T-cell (primary cell): Measurements from ENCODE around the gene VPS13D. TPM values are rescaled to one million over a fixed set of nuclear protein-coding genes. Genes with fewer than 3 reads are reported as not detected.

ENCODE experiments used
- ATAC-seq, 4 experiments: fragments of 200-7000 bp in 3 of 4; fragments of 150-1000 bp in 1 of 4; cut with Tn5 transposase; replicated peaks in 1 of 4; 1 replicate in 3 of 4; 2 replicates in 1 of 4; pipeline ENCODE4 v1.10.0; 2021; ENCODE audit warnings: moderate library complexity in 3 of 4, mild to moderate bottlenecking in 2 of 4, moderate number of reproducible peaks in 1 of 4
- CTCF ChIA-PET, 2 donors: fragments of 300-600 bp; sonication (Branson Sonifier 250); formaldehyde crosslinking; loops; one replicate each; lab custom pipeline; 2022; ENCODE audit warnings: antibody characterized with exemption in 2 of 2; lab: Charles Lee
- POLR2A ChIA-PET, 2 donors: fragments of 300-600 bp; sonication (Branson Sonifier 250); formaldehyde crosslinking; loops; one replicate each; lab custom pipeline; 2022; ENCODE audit warnings: antibody characterized with exemption in 2 of 2; lab: Charles Lee
- DNase-seq, 35 experiments: peaks; one replicate each; pipeline versions ENCODE4 v3.0.0 to v3.0.0-alpha.2; 2013 to 2023
- H3K27ac ChIP-seq: one replicate; pipeline ENCODE4 v1.5.1; 2013; ENCODE audit warnings: low read length
- H3K27me3 ChIP-seq, 2 experiments: replicated peaks in 1 of 2; 1 replicate in 1 of 2; 2 replicates in 1 of 2; pipeline versions ENCODE4 v1.6.1 to v1.7.0; 2013; ENCODE audit warnings: low read length in 1 of 2, mixed read lengths in 1 of 2; ENCODE audit not compliant: control insufficient read depth in 2 of 2, insufficient read depth in 2 of 2; ENCODE audit errors: extremely low read depth in 1 of 2
- H3K36me3 ChIP-seq, 2 donors: 1 replicate in 1 of 2; 2 replicates in 1 of 2; pipeline versions ENCODE4 v1.6.1 to v1.7.0; 2013; ENCODE audit warnings: low read length in 1 of 2; ENCODE audit not compliant: control insufficient read depth in 2 of 2, insufficient read depth in 1 of 2; ENCODE audit errors: extremely low read depth in 1 of 2
- H3K4me1 ChIP-seq, 2 experiments: 1 replicate in 1 of 2; 2 replicates in 1 of 2; pipeline versions ENCODE4 v1.6.1 to v1.7.0; 2013; ENCODE audit warnings: low read length in 2 of 2, mixed read lengths in 1 of 2; ENCODE audit not compliant: insufficient read depth in 2 of 2, control insufficient read depth in 1 of 2; ENCODE audit errors: extremely low read depth in 1 of 2
- H3K4me3 ChIP-seq, 2 donors: 1 replicate in 1 of 2; 2 replicates in 1 of 2; pipeline versions ENCODE4 v1.5.1 to v1.7.0; 2013; ENCODE audit warnings: mild to moderate bottlenecking in 2 of 2, low read length in 1 of 2, moderate library complexity in 1 of 2; ENCODE audit not compliant: control insufficient read depth in 1 of 2; ENCODE audit errors: extremely low read depth in 1 of 2
- H3K9me3 ChIP-seq: 2 replicates; pipeline ENCODE4 v1.7.0; 2013
- H3K27ac Mint-ChIP-seq, 2 donors: one replicate each; pipeline ENCODE4 v1.8.0; 2020 to 2021; ENCODE audit warnings: mild to moderate bottlenecking in 2 of 2, mixed read lengths in 2 of 2
- H3K27me3 Mint-ChIP-seq, 2 donors: one replicate each; pipeline ENCODE4 v1.8.0; 2021 to 2022; ENCODE audit warnings: mixed read lengths in 2 of 2
- H3K36me3 Mint-ChIP-seq: one replicate; pipeline ENCODE4 v1.8.0; 2021; ENCODE audit warnings: mixed read lengths
- H3K4me1 Mint-ChIP-seq, 3 donors: one replicate each; pipeline ENCODE4 v1.8.0; 2020 to 2022; ENCODE audit warnings: mixed read lengths in 3 of 3, mild to moderate bottlenecking in 1 of 3
- H3K4me3 Mint-ChIP-seq, 3 donors: one replicate each; pipeline ENCODE4 v1.8.0; 2020 to 2022; ENCODE audit warnings: mild to moderate bottlenecking in 3 of 3, mixed read lengths in 3 of 3, moderate library complexity in 3 of 3
- H3K9me3 Mint-ChIP-seq, 3 donors: one replicate each; pipeline ENCODE4 v1.8.0; 2020 to 2022; ENCODE audit warnings: mixed read lengths in 3 of 3
- WGBS: methylation state at CpG from one replicate; pipeline ENCODE4 v1.1.5; 2013; ENCODE audit warnings: missing lambda C conversion rate; ENCODE audit not compliant: insufficient coverage; 5-methylcytosine and 5-hydroxymethylcytosine counted together
- total RNA-seq, 35 experiments: library from RNA in 6 of 35; stranded (reverse) in 6 of 35; fragments of 120-200 nt in 1 of 35; gene quantifications; one replicate each; pipeline versions ENCODE4 v1.2.1 to v1.2.4 and lab custom pipeline; 2013 to 2026

VPS13D gene
- total RNA-seq, 5 donors from 2014 or later (not counting 1 experiment from before 2014, with no cell fraction given) = 73.5 to 85.9 (median 75.8) TPM

GRCh38 chr1:12541274-12542137, 311.7 kb downstream of the VPS13D start:
- H3K36me3 ChIP-seq = peaks cover 0 to 5% of the 10 kb centered on the region in 2 donors
- DNase-seq (no peak), ATAC-seq (no peak)
- Mint-ChIP-seq H3K36me3 (peaks cover 14% of the 10 kb centered on the region), H3K27ac (no peak overlapping the region), H3K4me1 (peaks cover 1 to 7% (median 6%) of the 10 kb centered on the region in 3 donors), H3K9me3 (peaks cover 1 to 9% (median 6%) of the 10 kb centered on the region in 3 donors), H3K4me3 (no peak overlapping the region), H3K27me3 (peaks cover 0 to 4% of the 10 kb centered on the region in 2 donors)
- no peaks in the 10 kb centered on the region for H3K9me3 ChIP-seq
- H3K27me3 ChIP-seq = peaks cover 0 to 27% of the 10 kb centered on the region in 2 experiments
- H3K27ac ChIP-seq = no peak overlapping the region
- ChIA-PET POLR2A (no interaction called here), CTCF (no interaction called here)
- WGBS = 83% methylated on average over 14 of the region's 17 CpGs
- no peaks in the 10 kb centered on the region for H3K4me1 ChIP-seq
- no peak overlapping the region for H3K4me3 ChIP-seq

GRCh38 chr1:12542138-12542465, 312.3 kb downstream of the VPS13D start:
- H3K36me3 Mint-ChIP-seq = peaks cover 10% of the 10 kb centered on the region
- POLR2A ChIA-PET = no interaction called here
- CTCF ChIA-PET = no interaction called here

GRCh38 chr1:12542616-12543592, 313.1 kb downstream of the VPS13D start:
- peaks cover 1 to 7% (median 6%) of the 10 kb centered on the region in 3 donors for H3K4me1 Mint-ChIP-seq
- peaks cover 2% of the 10 kb centered on the region for H3K36me3 Mint-ChIP-seq
- no peak overlapping the region for H3K4me3 Mint-ChIP-seq
- Histone ChIP-seq H3K36me3 (peaks cover 0 to 5% of the 10 kb centered on the region in 2 donors), H3K27me3 (peaks cover 0 to 37% of the 10 kb centered on the region in 2 experiments), H3K27ac (no peak overlapping the region), H3K4me3 (no peak overlapping the region), H3K4me1 (no peaks in the 10 kb centered on the region), H3K9me3 (no peaks in the 10 kb centered on the region)
- peaks cover 0 to 6% of the 10 kb centered on the region in 2 donors for H3K27me3 Mint-ChIP-seq
- no peaks in the 10 kb centered on the region for H3K9me3 Mint-ChIP-seq
- H3K27ac Mint-ChIP-seq = no peak overlapping the region
- ChIA-PET POLR2A (no interaction called here), CTCF (no interaction called here)
- no CpG with 5 or more reads among the region's 9 CpGs for WGBS
- DNase-seq (no peak), ATAC-seq (no peak)

More at GRCh38 chr1:12542138-12542465, 312.3 kb downstream of the VPS13D start:
- peaks cover 1 to 7% (median 6%) of the 10 kb centered on the region in 3 donors for H3K4me1 Mint-ChIP-seq
- no peak for DNase-seq
- H3K4me1 ChIP-seq = no peaks in the 10 kb centered on the region
- no peaks in the 10 kb centered on the region for H3K9me3 ChIP-seq
- peaks cover 0 to 4% of the 10 kb centered on the region in 2 donors for H3K27me3 Mint-ChIP-seq
- peaks cover 0 to 5% of the 10 kb centered on the region in 2 donors for H3K36me3 ChIP-seq
- H3K27ac ChIP-seq = no peak overlapping the region
- peaks cover 0 to 6% (median 4%) of the 10 kb centered on the region in 3 donors for H3K9me3 Mint-ChIP-seq
- no peak for ATAC-seq
- WGBS = 88% methylated on average over 6 of the region's 9 CpGs
- H3K27me3 ChIP-seq = peaks cover 0 to 29% of the 10 kb centered on the region in 2 experiments
- no peak overlapping the region for H3K4me3 Mint-ChIP-seq
- no peak overlapping the region for H3K4me3 ChIP-seq
- no peak overlapping the region for H3K27ac Mint-ChIP-seq

GRCh38 chr1:12543740-12544154, 313.9 kb downstream of the VPS13D start:
- DNase-seq (no peak), ATAC-seq (no peak)
- H3K36me3 Mint-ChIP-seq = no peaks in the 10 kb centered on the region
- H3K4me3 Mint-ChIP-seq = no peak overlapping the region
- Histone ChIP-seq H3K27me3 (peaks cover 0 to 40% of the 10 kb centered on the region in 2 experiments), H3K27ac (no peak overlapping the region), H3K9me3 (no peaks in the 10 kb centered on the region), H3K4me3 (no peak overlapping the region), H3K4me1 (no peaks in the 10 kb centered on the region), H3K36me3 (peaks cover 0 to 5% of the 10 kb centered on the region in 2 donors)
- H3K4me1 Mint-ChIP-seq = peaks cover 1 to 7% (median 6%) of the 10 kb centered on the region in 3 donors
- H3K9me3 Mint-ChIP-seq = no peaks in the 10 kb centered on the region
- WGBS = no CpG with 5 or more reads among the region's 9 CpGs
- peaks cover 0 to 6% of the 10 kb centered on the region in 2 donors for H3K27me3 Mint-ChIP-seq
- ChIA-PET POLR2A (no interaction called here), CTCF (no interaction called here)
- H3K27ac Mint-ChIP-seq = no peak overlapping the region

GRCh38 chr1:12544357-12544756, 314.5 kb downstream of the VPS13D start:
- Histone ChIP-seq H3K4me1 (no peaks in the 10 kb centered on the region), H3K27ac (no peak overlapping the region), H3K9me3 (no peaks in the 10 kb centered on the region), H3K27me3 (peaks cover 0 to 37% of the 10 kb centered on the region in 2 experiments), H3K36me3 (peaks cover 0 to 5% of the 10 kb centered on the region in 2 donors), H3K4me3 (no peak overlapping the region)
- CTCF ChIA-PET = no interaction called here
- Mint-ChIP-seq H3K27me3 (peaks cover 0 to 6% of the 10 kb centered on the region in 2 donors), H3K4me3 (no peak overlapping the region), H3K4me1 (peaks cover 1 to 7% (median 6%) of the 10 kb centered on the region in 3 donors), H3K27ac (no peak overlapping the region), H3K36me3 (no peaks in the 10 kb centered on the region), H3K9me3 (no peaks in the 10 kb centered on the region)
- POLR2A ChIA-PET = no interaction called here
- whole genome bisulfite sequencing = 100% methylated on average over 1 of the region's 4 CpGs
- ATAC-seq = no peak
- no peak for DNase-seq

GRCh38 chr1:12544992-12545391, 315.2 kb downstream of the VPS13D start:
- DNase-seq (no peak), ATAC-seq (no peak)
- POLR2A ChIA-PET = no interaction called here
- H3K9me3 ChIP-seq = no peaks in the 10 kb centered on the region
- Mint-ChIP-seq H3K27ac (no peak overlapping the region), H3K4me1 (peaks cover 1 to 7% (median 6%) of the 10 kb centered on the region in 3 donors), H3K27me3 (peaks cover 0 to 6% of the 10 kb centered on the region in 2 donors), H3K9me3 (no peaks in the 10 kb centered on the region), H3K36me3 (no peaks in the 10 kb centered on the region), H3K4me3 (no peak overlapping the region)
- H3K27ac ChIP-seq = no peak overlapping the region
- CTCF ChIA-PET = no interaction called here
- 44% methylated on average over 3 of the region's 8 CpGs for WGBS
- H3K4me1 ChIP-seq = no peaks in the 10 kb centered on the region
- H3K4me3 ChIP-seq = no peak overlapping the region
- H3K36me3 ChIP-seq = peaks cover 0 to 5% of the 10 kb centered on the region in 2 donors
- peaks cover 0 to 33% of the 10 kb centered on the region in 2 experiments for H3K27me3 ChIP-seq
